K562 (cell line): ENCODE results near the gene APOM. TPM values are rescaled to one million over a fixed set of nuclear protein-coding genes. Genes with fewer than 3 reads are reported as not detected.

Experiments
- ADNP ChIP-seq: fragments of 200-800 bp; sonication (Bioruptor generic); IDR thresholded peaks from 2 replicates; pipeline ENCODE4 v1.6.1; 2016; ENCODE audit warnings: missing genetic modification characterization, missing compliant biosample characterization
- AFF1 ChIP-seq, 2 experiments: fragments of 450-650 bp; IDR thresholded peaks; 2 replicates each; pipeline ENCODE4 v1.6.1; 2018; ENCODE audit warnings: mild to moderate bottlenecking in 2 of 2, low read depth in 1 of 2; ENCODE audit not compliant: partially characterized antibody in 2 of 2
- BRCA1 ChIP-seq, 2 experiments: fragments of 450-650 bp in 1 of 2; sonication (generic) in 1 of 2; formaldehyde crosslinking in 1 of 2; IDR thresholded peaks; 2 replicates each; pipeline versions ENCODE4 v1.5.0 to v1.6.1; 2017 to 2020; ENCODE audit warnings: mild to moderate bottlenecking in 1 of 2, missing genetic modification reagents in 1 of 2
- ELK1 ChIP-seq: sonication (generic); formaldehyde crosslinking; IDR thresholded peaks from 2 replicates; pipeline ENCODE4 v1.8.1; 2022; ENCODE audit warnings: missing genetic modification reagents
- FOXM1 ChIP-seq, 2 experiments: fragments of 450-650 bp in 1 of 2; sonication (generic) in 1 of 2; formaldehyde crosslinking in 1 of 2; IDR thresholded peaks; 2 replicates each; pipeline versions ENCODE4 v1.6.1 to v1.9.0; 2017 to 2022; ENCODE audit warnings: low read depth in 2 of 2, mild to moderate bottlenecking in 2 of 2, missing genetic modification reagents in 1 of 2, moderate library complexity in 1 of 2
- MAFF ChIP-seq: IDR thresholded peaks from 2 replicates; pipeline ENCODE4 v1.6.1; 2012; ENCODE audit warnings: low read length, improper control_type of control experiment
- PCBP1 ChIP-seq: fragments of 200-400 bp; formaldehyde crosslinking; IDR thresholded peaks from 2 replicates; pipeline ENCODE4 v1.6.1; 2018; ENCODE audit warnings: mild to moderate bottlenecking, low read depth, low read length; ENCODE audit not compliant: poor library complexity, severe bottlenecking
- SAP30 ChIP-seq: fragments of 200-600 bp; sonication (generic); IDR thresholded peaks from 2 replicates; pipeline ENCODE4 v1.6.1; 2012; ENCODE audit warnings: borderline replicate concordance, low read depth, mild to moderate bottlenecking, moderate library complexity, low read length, control low read depth, inconsistent platforms; ENCODE audit not compliant: insufficient read depth, poor library complexity, severe bottlenecking
- WHSC1 ChIP-seq: IDR thresholded peaks from one replicate; pipeline ENCODE4 v1.6.1; 2012; ENCODE audit warnings: low read length, control low read depth, inconsistent platforms
- ZBTB2 ChIP-seq: fragments of 450-650 bp; IDR thresholded peaks from 2 replicates; pipeline ENCODE4 v1.6.1; 2016; ENCODE audit warnings: antibody characterized with exemption
- ZBTB8A ChIP-seq: fragments of 450-650 bp; IDR thresholded peaks from 2 replicates; pipeline ENCODE4 v1.6.1; 2018; ENCODE audit warnings: mild to moderate bottlenecking, moderate library complexity; ENCODE audit not compliant: partially characterized antibody
- ZNF586 ChIP-seq: fragments of 450-650 bp; formaldehyde crosslinking; conservative IDR thresholded peaks from 2 replicates; pipeline ENCODE4 v1.4.0; 2020; ENCODE audit warnings: mild to moderate bottlenecking, moderate library complexity
- polyA plus RNA-seq, 8 experiments: library from polyadenylated mRNA; depleted of rRNA in 4 of 8; stranded (reverse) in 5 of 8; unstranded in 3 of 8; fragments of >200 nt; fragmentation: Nextera tagmentation in 2 of 8; fragmentation: Illumina TruSeq in 1 of 8; extraction: Ambion mirVana in 2 of 8; extraction: Trizol in 1 of 8; gene quantifications; 2 replicates each; pipeline versions ENCODE4 v1.2.1 to v1.2.3, GENCODE V29; 2011 to 2014; ENCODE audit warnings: inconsistent platforms in 1 of 8, missing spikeins in 1 of 8
- total RNA-seq, 7 experiments: library from RNA; depleted of rRNA in 6 of 7; stranded (reverse); fragments of >200 nt in 6 of 7; fragmentation: Illumina TruSeq in 2 of 7; extraction: Trizol in 2 of 7; gene quantifications; 2 replicates each; pipeline versions ENCODE4 v1.2.1 to v1.2.3, GENCODE V29; 2011 to 2021; ENCODE audit warnings: low replicate concordance in 1 of 7
- TF ChIP-seq, protein P1 (sequence below): fragments of 450-650 bp; IDR thresholded peaks from 2 replicates; pipeline ENCODE4 v1.6.1; 2017; ENCODE audit warnings: mild to moderate bottlenecking, moderate library complexity

The APOM gene
- total and polyA plus RNA-seq, 9 of the 15 experiments (the other 6 are each of a cell fraction or from before 2014, with no cell fraction given): 5.7 to 24.3 (median 10.4) TPM

DNA sequence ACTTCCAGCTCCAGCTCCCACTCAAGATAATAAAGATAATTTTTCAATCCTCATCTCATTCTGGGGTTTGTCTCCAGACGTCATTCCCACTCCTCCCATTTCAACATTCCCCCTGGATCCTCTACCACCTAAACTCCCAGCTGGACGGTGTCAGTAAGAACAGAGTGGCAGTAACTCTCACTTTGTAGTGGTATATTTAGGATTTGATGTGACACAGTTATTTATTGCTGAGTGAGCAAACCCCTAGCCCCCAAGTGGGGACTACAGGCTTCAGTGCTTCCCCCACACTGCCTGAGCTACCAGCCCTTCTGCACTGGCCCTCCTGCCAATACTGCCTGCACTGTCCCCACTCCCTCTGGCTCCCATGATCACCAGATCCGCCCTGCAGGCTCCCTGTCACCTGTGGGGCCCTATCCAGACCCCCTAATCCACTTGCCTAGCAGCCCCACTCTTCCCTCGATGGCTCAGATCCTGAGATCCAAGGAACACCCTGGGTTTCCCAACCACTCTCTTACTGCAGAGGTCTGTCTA lies 2.5 kb downstream of the APOM start (continued):
- TF ChIP-seq AFF1 (IDR thresholded peaks at IDR 0.05; ENCODE audit: low read depth in 1 of 2, partially characterized antibody in 2 of 2) (no peak), ZBTB2 (peak; percentile 12; the same call in 1 of the 2 replicates), PCBP1 (no peak), FOXM1 (IDR thresholded peaks at IDR 0.05; ENCODE audit: low read depth) (no peak), FOXM1 (CRISPR knock-in tag; IDR thresholded peaks at IDR 0.05; ENCODE audit: low read depth) (no peak), MAFF (peak; percentile 76), SAP30 (no peak), ELK1 (CRISPR knock-in tag) (no peak), ZBTB8A (no peak), ZNF586 (CRISPR knock-in tag) (no peak), WHSC1 (peak; percentile 38), BRCA1 (IDR thresholded peaks at IDR 0.05) (no peak), BRCA1 (CRISPR knock-in tag; IDR thresholded peaks at IDR 0.05) (no peak), ADNP (tag) (no peak)
- TF ChIP-seq, protein P1, sequence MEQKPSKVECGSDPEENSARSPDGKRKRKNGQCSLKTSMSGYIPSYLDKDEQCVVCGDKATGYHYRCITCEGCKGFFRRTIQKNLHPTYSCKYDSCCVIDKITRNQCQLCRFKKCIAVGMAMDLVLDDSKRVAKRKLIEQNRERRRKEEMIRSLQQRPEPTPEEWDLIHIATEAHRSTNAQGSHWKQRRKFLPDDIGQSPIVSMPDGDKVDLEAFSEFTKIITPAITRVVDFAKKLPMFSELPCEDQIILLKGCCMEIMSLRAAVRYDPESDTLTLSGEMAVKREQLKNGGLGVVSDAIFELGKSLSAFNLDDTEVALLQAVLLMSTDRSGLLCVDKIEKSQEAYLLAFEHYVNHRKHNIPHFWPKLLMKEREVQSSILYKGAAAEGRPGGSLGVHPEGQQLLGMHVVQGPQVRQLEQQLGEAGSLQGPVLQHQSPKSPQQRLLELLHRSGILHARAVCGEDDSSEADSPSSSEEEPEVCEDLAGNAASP: no peak
